ENCODE data around the gene CD14. TPM values are rescaled to one million over a fixed set of nuclear protein-coding genes. Genes with fewer than 3 reads are reported as not detected.

The CD14 gene
- total and polyA plus RNA-seq, 2 experiments from 2014 or later = 0.45 to 2.3 TPM

DNA sequence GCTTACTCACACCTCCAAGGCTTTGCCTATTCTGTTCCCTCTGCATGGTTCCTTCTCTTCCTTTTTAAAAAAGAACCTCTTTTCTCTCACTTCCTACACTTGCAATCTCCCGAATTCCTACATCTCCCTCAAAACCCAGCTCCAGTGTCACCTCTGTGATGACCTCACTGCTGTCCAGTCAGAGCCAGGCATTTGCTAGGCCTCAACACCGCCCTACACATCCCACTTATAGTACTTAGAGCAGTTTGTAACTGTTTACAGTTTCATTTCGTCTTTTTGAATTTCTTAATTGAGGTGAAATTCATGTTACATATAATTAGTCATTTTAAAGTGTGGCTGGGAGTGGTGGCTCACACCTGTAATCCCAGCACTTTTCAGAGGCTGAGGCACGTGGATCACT is 30.8 kb downstream of the CD14 start:
- H3K9me2 ChIP-seq (replicated peaks; ENCODE audit: insufficient read depth) = no peaks in the 10 kb centered on the region
- no peaks in the 10 kb centered on the region for H3K36me3 ChIP-seq (replicated peaks; ENCODE audit: insufficient read depth, low read depth)
- no peaks in the 10 kb centered on the region for H3K79me2 ChIP-seq
- no peaks in the 10 kb centered on the region for H4K20me1 ChIP-seq (ENCODE audit: insufficient read depth, poor library complexity, severe bottlenecking)
- H3K27ac ChIP-seq = peak overlapping the region; percentile 31
- DNase-seq (ENCODE audit: low spot score) = no peak
- no peak overlapping the region for H2AFZ ChIP-seq
- WGBS (ENCODE audit: low lambda C conversion rate, missing lambda C conversion rate) = 85% methylated on average over 4 of the region's 4 CpGs
- no peaks in the 10 kb centered on the region for H3K9me3 ChIP-seq (ENCODE audit: low read depth)
- H3K4me3 ChIP-seq = no peak overlapping the region
- no peaks in the 10 kb centered on the region for H3K27me3 ChIP-seq
- no peak overlapping the region for H3K4me2 ChIP-seq
- H3K4me1 ChIP-seq (ENCODE audit: insufficient read depth) = no peaks in the 10 kb centered on the region
- TF ChIP-seq CTCF (IDR thresholded peaks at IDR 0.05; ENCODE audit: poor library complexity) = no peak
- TF ChIP-seq EZH2 (IDR thresholded peaks at IDR 0.05; ENCODE audit: borderline replicate concordance) = no peak
- no peak for TF ChIP-seq EZH2phosphoT487 (IDR thresholded peaks at IDR 0.05; ENCODE audit: low read depth, severe bottlenecking, unreplicated experiment)

DNA sequence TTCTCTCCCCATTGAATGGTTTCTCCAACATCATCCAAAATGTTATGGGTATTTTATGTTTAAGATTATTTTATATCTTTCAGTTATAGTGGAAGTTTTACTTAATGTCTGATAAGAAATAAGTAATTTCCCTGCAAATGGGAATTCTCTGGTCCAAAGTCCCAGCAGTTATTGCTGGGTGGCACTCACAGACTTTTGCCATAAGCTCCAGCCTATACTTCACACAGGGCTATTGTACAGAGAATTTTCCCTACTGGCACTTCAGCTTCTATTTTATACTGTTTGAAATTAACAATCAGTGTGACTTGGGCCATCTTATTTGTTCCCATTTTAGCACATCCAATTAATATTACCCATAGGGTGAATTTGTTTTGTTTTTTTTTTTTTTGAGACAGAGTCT is 32.9 kb downstream of the CD14 start:
- Histone ChIP-seq H2AFZ (no peak overlapping the region), H4K20me1 (ENCODE audit: insufficient read depth, poor library complexity, severe bottlenecking) (no peaks in the 10 kb centered on the region), H3K4me2 (no peak overlapping the region), H3K36me3 (replicated peaks; ENCODE audit: insufficient read depth, low read depth) (no peaks in the 10 kb centered on the region), H3K79me2 (no peaks in the 10 kb centered on the region), H3K27me3 (no peaks in the 10 kb centered on the region), H3K4me1 (ENCODE audit: insufficient read depth) (no peaks in the 10 kb centered on the region), H3K27ac (no peak overlapping the region), H3K9me2 (replicated peaks; ENCODE audit: insufficient read depth) (no peaks in the 10 kb centered on the region), H3K4me3 (no peak overlapping the region), H3K9me3 (ENCODE audit: low read depth) (no peaks in the 10 kb centered on the region)
- TF ChIP-seq CTCF (IDR thresholded peaks at IDR 0.05; ENCODE audit: poor library complexity) (no peak), EZH2phosphoT487 (IDR thresholded peaks at IDR 0.05; ENCODE audit: low read depth, severe bottlenecking, unreplicated experiment) (no peak), EZH2 (IDR thresholded peaks at IDR 0.05; ENCODE audit: borderline replicate concordance) (no peak)
- no peak for DNase-seq (ENCODE audit: low spot score)

DNA sequence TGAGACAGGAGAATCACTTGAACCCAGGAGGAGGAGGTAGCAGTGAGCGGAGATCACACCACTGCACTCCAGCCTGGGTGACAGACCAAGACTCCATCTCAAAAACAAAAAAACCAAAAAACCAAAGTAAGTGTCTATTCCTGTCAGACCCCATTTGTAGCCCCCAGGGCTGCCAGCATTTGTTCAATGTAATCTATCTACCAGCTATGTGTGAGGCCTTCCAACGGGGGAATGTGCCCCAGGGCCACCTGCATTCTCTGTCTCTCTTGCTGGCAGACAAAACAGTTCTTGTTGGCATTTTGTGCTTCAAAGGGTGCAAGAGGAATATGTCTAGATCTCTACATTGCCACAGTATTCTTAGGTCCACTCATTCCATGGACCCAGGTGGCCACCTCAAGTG is 34.1 kb downstream of the CD14 start:
- no peaks in the 10 kb centered on the region for H3K27me3 ChIP-seq
- no peaks in the 10 kb centered on the region for H3K79me2 ChIP-seq
- no peaks in the 10 kb centered on the region for H4K20me1 ChIP-seq (ENCODE audit: insufficient read depth, poor library complexity, severe bottlenecking)
- TF ChIP-seq EZH2 (IDR thresholded peaks at IDR 0.05; ENCODE audit: borderline replicate concordance) = no peak
- TF ChIP-seq CTCF (IDR thresholded peaks at IDR 0.05; ENCODE audit: poor library complexity) = no peak
- no peak for TF ChIP-seq EZH2phosphoT487 (IDR thresholded peaks at IDR 0.05; ENCODE audit: low read depth, severe bottlenecking, unreplicated experiment)
- H3K9me2 ChIP-seq (replicated peaks; ENCODE audit: insufficient read depth) = no peaks in the 10 kb centered on the region
- no peak overlapping the region for H3K4me3 ChIP-seq
- H3K4me1 ChIP-seq (ENCODE audit: insufficient read depth) = no peaks in the 10 kb centered on the region
- 64% methylated on average over 2 of the region's 2 CpGs for WGBS (ENCODE audit: low lambda C conversion rate, missing lambda C conversion rate)
- DNase-seq (ENCODE audit: low spot score) = no peak
- H2AFZ ChIP-seq = no peak overlapping the region
- no peaks in the 10 kb centered on the region for H3K9me3 ChIP-seq (ENCODE audit: low read depth)
- H3K4me2 ChIP-seq = no peak overlapping the region
- no peaks in the 10 kb centered on the region for H3K36me3 ChIP-seq (replicated peaks; ENCODE audit: insufficient read depth, low read depth)
- no peak overlapping the region for H3K27ac ChIP-seq

GRCh38 chr5:140596321-140596741 is 36.6 kb downstream of the CD14 start:
- no peaks in the 10 kb centered on the region for H4K20me1 ChIP-seq (ENCODE audit: insufficient read depth, poor library complexity, severe bottlenecking)
- H3K27ac ChIP-seq = peak overlapping the region; percentile 57
- H3K79me2 ChIP-seq = no peaks in the 10 kb centered on the region
- no peaks in the 10 kb centered on the region for H3K9me2 ChIP-seq (replicated peaks; ENCODE audit: insufficient read depth)
- DNase-seq (ENCODE audit: low spot score) = no peak
- WGBS (ENCODE audit: low lambda C conversion rate, missing lambda C conversion rate) = 95% methylated on average over 1 of the region's 1 CpG
- H3K36me3 ChIP-seq (replicated peaks; ENCODE audit: insufficient read depth, low read depth) = no peaks in the 10 kb centered on the region
- H3K4me1 ChIP-seq (ENCODE audit: insufficient read depth) = no peaks in the 10 kb centered on the region
- no peaks in the 10 kb centered on the region for H3K27me3 ChIP-seq
- H2AFZ ChIP-seq = no peak overlapping the region
- H3K4me2 ChIP-seq = peak overlapping the region; percentile 16
- no peak overlapping the region for H3K4me3 ChIP-seq
- H3K9me3 ChIP-seq (ENCODE audit: low read depth) = no peaks in the 10 kb centered on the region
- TF ChIP-seq EZH2phosphoT487 (IDR thresholded peaks at IDR 0.05; ENCODE audit: low read depth, severe bottlenecking, unreplicated experiment) = no peak
- no peak for TF ChIP-seq CTCF (IDR thresholded peaks at IDR 0.05; ENCODE audit: poor library complexity)
- TF ChIP-seq EZH2 (IDR thresholded peaks at IDR 0.05; ENCODE audit: borderline replicate concordance) = no peak
